Measurements from ENCODE around the gene COL10A1.

DNA sequence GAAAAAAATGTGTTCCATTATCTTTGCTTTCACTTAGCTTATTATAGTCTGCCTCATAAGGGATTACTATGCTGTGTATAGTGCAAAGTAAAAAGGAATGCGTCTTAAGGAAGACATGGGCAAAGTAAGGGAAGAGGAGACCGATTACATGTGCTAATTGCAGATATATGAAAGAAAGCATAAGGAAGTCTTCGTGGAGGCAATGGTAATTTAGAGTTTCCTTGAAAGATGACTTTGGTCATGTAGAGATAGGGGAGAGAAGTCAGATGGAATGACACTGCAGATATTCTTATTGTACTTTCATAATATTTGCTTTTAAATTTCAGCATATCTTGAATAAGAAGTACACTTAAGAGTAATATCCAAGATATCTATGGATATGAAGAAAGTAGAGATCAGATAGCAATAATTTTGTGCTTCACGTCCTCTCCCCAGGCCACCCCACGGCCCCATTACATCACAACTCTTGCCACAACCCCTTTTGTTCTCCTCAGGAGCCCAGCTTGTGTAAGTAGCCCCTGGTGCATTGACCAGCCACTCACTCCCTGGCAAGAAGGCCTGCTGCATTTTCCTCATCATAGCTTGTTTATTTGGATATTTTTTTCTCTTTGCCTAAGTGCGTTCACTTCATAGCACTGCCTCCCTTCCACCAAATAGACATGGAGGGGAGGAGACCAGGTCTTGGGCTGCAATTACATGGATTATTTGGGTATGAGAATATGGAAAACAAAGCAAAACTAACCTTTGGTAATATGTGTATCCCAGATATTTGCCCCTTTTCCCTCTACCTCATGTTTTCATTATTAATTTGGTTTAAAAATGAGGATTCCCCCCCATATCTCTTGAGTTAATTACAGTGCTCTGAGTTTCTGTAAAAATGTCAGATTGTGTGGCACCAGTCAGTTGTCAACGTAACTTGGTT lies 30.7 kb upstream of the COL10A1 start:
- TF ChIP-seq CTCF (IDR thresholded peaks at IDR 0.05) = no peak
- TF ChIP-seq EP300 (IDR thresholded peaks at IDR 0.05) = no peak
- TF ChIP-seq PHF8 (IDR thresholded peaks at IDR 0.05; ENCODE audit: borderline replicate concordance, low read depth) = no peak
- TF ChIP-seq EHMT2 (IDR thresholded peaks at IDR 0.05; ENCODE audit: low read depth) = no peak
- TF ChIP-seq USF2 (IDR thresholded peaks at IDR 0.05) = no peak
- no peak for TF ChIP-seq POLR2A (IDR thresholded peaks at IDR 0.05; ENCODE audit: low read length)
- no peak for TF ChIP-seq HDAC2 (IDR thresholded peaks at IDR 0.05)
- TF ChIP-seq, protein P1, sequence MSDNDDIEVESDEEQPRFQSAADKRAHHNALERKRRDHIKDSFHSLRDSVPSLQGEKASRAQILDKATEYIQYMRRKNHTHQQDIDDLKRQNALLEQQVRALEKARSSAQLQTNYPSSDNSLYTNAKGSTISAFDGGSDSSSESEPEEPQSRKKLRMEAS (IDR thresholded peaks at IDR 0.05) = no peak
- TF ChIP-seq CHD4 (IDR thresholded peaks at IDR 0.05; ENCODE audit: borderline replicate concordance) = no peak
- TF ChIP-seq FOSL2 (IDR thresholded peaks at IDR 0.05) = no peak
- no peak for TF ChIP-seq FOSL2 (CRISPR knock-in tag; IDR thresholded peaks at IDR 0.05)
- TF ChIP-seq CEBPB (IDR thresholded peaks at IDR 0.05) = no peak
- TF ChIP-seq RFX5 (IDR thresholded peaks at IDR 0.05) = no peak
- no peak for TF ChIP-seq NFE2L2 (conservative IDR thresholded peaks at IDR 0.05; ENCODE audit: low read length)

Measured in A549 (cell line).